ENCODE measurements around the gene USP36.
"Not testable (repeated sequence)": the region's sequence is repeated elsewhere in the genome, so short reads cannot be mapped to it uniquely, and the experiment has no call there.

Gene USP36

DNA sequence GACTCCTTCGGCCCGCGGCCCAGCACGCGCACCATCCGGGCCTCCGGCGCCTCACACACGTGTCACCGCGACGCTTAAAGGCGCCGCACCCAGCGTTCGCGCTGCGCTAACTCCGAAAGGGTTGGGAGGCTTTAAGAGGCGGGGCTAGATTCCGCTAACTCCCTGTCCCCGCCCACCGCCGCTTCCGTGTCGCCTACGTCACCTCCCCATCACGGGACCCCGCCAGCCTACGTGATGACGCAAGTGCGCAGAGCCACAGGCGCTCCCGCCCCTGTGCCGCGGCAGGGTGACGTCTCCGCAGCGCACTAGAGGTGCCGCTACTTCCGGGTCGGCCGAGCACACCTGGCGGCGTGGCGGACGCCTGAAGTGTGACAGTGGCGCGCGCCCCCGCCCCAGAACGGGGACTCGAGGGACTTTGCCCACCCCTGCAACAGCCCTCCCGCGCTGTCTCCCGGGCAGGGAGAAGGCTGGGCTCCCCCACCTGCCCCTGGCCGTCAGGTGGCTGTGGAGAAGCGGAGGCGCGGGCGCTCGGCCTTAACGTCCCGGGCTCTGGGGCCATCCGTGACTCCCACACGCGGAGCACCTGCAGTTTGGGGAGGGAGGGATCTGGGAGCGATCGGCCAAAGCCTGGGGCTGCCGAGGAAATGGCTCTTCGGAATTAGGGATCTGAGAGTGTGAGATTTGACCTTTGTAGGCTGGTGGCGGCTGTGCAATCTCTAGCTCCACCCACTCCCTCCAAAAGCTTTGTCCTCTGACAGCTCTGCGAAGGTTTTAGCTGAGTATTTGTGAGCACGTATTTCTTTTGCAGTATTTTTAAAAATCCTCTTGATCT lies at the start of gene USP36:
Gene USP36 (minus strand): TSS at position 35 of the 832 bp plus-strand sequence. CDS start 4,451 bp downstream, outside the sequence.
- DNase-seq (ENCODE audit: low spot score) = peak; percentile 99

- DNase-seq (ENCODE audit: low spot score) = not testable (repeated sequence)
Observed at GRCh38 chr17:78890096-78890495, 49.5 kb upstream of the USP36 start.

GRCh38 chr17:78889531-78889930 lies 48.9 kb upstream of the USP36 start:
- DNase-seq (ENCODE audit: low spot score) = no peak

DNA sequence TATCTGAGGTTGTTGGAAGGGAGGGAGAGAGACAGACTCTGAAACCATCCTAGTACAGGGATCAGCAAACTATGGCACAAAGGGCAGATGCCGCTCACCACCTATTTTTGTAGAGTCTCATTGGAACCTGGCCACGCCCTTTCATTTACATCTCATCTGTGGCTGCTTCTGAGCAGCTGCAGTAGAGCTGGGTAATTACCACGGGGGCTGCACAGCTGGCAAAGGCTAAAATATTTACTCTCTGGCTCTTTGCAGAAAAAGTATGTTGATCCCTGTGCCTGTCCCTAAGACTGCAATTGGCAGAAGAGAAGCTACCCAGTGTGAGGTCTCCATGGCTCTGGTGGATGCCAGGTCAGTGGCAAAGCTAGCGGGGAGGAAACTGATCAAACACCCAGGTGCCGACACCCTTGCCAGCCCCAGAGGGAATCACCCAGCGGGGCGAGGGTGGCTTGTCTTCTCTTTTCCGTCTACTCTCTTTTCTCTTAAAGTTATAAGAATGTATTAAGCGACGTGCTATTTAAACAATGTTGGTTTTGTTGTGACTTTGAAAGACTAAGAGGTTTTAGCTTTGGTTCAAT lies 48.4 kb upstream of the USP36 start:
- no peak for DNase-seq (ENCODE audit: low spot score)

DNA sequence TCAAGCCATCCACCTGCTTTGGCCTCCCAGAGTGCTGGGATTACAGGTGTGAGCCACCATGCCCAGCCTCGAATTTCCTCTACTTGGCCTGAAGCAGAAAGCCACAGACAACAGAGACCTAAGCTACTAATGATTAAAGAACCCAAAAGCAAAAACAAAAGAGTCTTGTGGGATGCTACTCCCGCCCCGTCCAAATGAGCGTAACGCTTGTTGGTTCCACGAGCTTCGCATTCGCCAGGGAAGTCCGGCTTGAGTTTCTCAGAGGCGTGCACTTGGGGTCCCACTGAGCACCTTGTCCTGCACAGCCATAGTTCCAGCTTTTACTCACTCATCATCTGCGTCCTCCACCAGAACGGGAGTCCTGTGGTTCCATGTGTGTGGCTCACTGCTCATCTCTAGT lies 46.3 kb upstream of the USP36 start:
- DNase-seq (ENCODE audit: low spot score) = no peak

DNA sequence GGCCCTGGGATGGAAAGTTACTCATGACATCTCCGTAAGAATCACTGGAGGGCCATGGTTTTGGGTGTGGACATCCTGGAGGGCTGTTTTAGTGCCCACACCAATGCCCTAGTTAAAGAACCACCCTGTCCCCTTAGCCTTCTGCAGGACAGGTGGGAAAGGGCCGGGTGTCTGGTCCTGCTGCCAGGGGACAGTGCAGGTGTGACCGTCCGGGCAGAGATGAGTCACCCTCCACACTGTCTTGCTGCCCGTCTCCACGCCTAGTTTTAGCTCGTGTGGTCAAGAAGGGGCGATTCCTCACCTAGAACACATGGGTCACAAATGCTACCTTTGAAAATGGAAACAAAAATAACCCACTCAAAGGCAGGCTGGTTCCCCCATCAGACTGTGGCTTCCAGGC lies 45.3 kb upstream of the USP36 start:
- no peak for DNase-seq (ENCODE audit: low spot score)

DNA sequence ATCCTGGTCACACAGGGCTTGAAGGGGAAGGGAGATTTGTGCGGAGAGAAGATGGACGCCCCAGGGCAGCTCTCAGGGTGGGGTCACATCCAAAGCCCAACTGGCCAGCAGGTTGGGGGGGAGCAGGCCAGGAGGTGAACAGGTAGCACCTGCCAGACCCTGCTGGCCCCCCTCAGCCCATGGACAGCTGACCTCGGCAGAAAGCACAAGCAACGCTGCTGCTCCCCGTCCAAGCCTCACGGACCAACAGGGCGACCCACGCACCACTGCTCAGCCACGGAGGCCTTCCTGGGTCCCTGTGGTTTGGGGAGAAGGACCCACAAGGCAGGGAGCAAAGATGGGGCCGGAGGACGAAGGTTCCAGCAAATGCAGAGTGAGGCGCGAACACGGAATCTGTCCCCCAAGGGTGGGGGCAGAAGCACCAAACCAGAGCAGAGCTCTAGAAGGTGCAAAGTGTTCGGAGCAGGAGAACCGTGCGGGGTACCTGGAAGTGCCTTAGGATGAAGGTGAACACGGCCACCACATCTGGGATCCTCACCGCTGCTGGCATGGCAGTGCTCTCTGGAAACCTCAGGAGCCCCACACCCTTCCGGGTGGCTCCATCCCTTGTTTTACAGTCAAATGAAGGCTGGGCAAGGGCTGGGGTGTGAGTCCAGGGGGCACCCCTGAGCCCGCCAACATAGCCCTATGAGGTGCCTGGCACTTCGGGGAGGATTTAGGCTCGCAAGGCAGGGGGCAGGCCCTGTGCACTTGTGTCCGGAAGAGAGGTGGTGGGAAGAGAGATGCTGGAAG lies 44.5 kb upstream of the USP36 start:
- DNase-seq (ENCODE audit: low spot score) = no peak

GRCh38 chr17:78884148-78884825 lies 43.7 kb upstream of the USP36 start:
- no peak for DNase-seq (ENCODE audit: low spot score)

DNA sequence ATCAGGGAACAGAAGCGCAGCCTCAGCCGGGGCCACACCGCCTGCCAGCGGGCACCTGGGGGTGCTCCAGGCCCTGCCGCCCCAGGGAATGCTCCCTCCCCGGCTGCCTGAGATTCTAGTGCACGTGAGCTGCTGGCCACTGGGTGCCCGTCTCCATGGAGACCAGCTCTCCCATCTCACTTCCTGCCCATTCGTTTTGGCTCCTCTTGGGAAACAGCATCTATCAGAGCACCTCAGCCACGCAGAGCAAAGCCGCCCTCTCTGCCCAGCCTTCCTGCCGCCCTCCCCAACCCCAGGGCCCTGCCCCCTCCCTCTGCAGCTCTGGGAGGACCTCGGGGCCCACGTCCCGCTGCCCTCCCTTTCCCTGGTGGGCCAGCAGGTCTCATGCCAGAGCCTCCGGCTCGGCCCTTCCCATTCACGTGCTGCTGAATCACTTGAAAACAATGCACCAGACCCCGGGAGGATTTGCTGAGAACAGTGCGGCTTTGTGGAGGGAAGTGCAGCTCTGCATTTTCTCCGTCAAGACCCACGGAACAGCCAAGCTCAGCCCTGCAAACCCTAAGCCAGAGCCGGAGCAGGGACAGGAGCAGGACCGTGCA lies 43.0 kb upstream of the USP36 start:
- DNase-seq (ENCODE audit: low spot score) = peak; percentile 97

DNA sequence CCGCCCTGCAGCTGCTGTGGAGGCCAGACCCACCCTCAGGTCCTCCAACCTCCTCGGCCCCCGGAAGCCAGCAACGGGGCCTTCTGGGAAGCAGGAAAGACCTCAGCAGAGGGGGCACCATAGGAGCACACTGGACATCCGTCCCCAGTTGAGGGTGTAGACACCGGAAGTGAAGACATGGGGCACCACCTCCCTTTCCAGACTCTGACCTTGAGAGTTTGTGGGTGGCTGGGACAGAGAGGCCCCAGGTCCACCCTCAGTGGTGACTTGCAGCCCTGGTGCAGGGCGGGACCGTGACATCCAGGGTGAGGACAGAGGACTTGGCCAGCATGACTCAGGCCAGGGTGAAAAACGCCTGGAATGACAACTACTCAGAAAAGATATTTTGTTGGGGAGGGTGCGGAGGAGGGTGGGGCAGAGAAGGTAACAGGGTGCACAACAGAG lies 42.5 kb upstream of the USP36 start:
- DNase-seq (ENCODE audit: low spot score) = peak; percentile 52

GRCh38 chr17:78882540-78883088 lies 42.0 kb upstream of the USP36 start:
- DNase-seq (ENCODE audit: low spot score) = no peak

DNA sequence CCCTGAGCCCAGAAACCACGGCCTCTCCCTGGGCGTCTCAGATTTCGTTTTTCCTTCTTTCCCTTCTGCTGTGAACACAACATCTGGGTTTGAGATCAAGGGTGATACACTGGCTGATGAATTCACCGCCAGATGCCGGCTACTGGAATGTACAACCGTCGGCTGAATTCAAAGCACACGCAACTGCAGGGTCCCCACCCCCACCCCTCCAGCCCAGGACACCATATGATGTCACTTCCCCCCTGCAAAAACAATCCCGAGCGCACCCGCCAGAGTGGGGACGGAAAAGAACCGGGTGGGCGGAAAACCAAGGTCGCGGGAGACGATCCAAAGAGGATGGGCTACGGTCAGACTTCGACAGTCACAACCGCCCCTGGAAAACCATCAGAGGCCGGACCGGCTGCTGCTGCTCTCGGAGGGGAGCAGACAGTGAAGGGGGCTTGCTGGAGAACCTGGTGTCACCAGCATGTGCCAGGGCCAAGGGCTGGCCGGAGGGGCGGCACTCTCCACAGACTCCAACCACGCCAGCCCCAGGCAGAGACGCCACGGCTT lies 39.1 kb upstream of the USP36 start:
- DNase-seq (ENCODE audit: low spot score) = no peak

GRCh38 chr17:78878871-78879527 lies 38.4 kb upstream of the USP36 start:
- DNase-seq (ENCODE audit: low spot score) = no peak

GRCh38 chr17:78878261-78878660 lies 37.6 kb upstream of the USP36 start:
- no peak for DNase-seq (ENCODE audit: low spot score)

- not testable (repeated sequence) for DNase-seq (ENCODE audit: low spot score)
Observed at GRCh38 chr17:78876954-78877517, 36.4 kb upstream of the USP36 start.

GRCh38 chr17:78876094-78876597 lies 35.5 kb upstream of the USP36 start:
- no peak for DNase-seq (ENCODE audit: low spot score)

DNA sequence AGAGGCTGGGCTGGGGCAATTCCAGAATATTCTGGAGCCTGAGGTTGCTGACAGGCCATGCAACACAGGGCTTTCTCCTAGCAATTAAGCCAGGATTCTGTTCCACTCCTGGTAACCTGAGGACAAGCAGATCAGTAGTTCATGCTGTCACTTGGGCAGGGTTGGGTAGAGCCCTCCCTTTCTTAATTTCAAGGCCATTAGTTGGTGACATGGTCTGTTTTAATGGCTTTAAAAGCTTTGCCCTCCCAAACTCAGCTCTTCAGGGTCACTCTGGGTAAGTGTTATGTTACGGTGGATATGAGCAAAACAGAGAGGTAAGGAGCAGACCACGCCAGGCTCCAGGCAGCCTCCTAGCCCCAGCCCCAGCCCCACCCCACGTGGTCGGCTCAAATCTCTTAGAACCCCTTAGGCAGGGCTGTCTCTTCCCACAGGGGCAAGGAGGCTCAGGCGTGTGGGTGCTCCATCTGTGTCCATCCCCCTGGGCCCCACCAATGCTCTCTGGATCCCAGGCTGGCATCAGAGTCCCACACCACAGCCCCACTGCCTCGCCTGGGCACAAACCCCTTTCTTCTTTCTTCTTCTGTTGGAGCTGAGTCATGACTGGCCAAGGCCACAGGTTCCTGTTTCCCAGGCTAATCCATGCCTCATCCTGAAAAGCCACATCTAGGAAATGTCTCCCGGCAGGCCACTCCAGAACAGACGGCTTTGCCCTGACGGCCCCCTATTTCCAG lies 34.9 kb upstream of the USP36 start:
- DNase-seq (ENCODE audit: low spot score) = no peak

GRCh38 chr17:78873519-78874340 lies 33.1 kb upstream of the USP36 start:
- DNase-seq (ENCODE audit: low spot score) = peak; percentile 80

Measured in COLO829 (cell line).